Astrocyte (in vitro differentiated cells and primary cell): ENCODE results near the gene JAG2. TPM values are rescaled to one million over a fixed set of nuclear protein-coding genes. Genes with fewer than 3 reads are reported as not detected.

Experiments
- DNase-seq: peaks from one replicate; pipeline ENCODE4 v3.0.0-alpha.2; 2010; ENCODE audit warnings: low read depth
- FAIRE-seq: peaks from 2 replicates; lab custom pipeline; 2011; peaks lifted over from hg19 to GRCh38; lab: Jason Lieb, UNC
- H2AFZ ChIP-seq: 2 replicates; pipeline ENCODE4 v1.6.0; 2012; ENCODE audit warnings: low read depth, low read length, inconsistent platforms
- H3K27ac ChIP-seq: 2 replicates; pipeline ENCODE4 v1.5.1; 2011; ENCODE audit warnings: low read depth, low read length, inconsistent platforms
- H3K27me3 ChIP-seq: 2 replicates; pipeline ENCODE4 v1.6.0; 2011; ENCODE audit warnings: low read length, inconsistent platforms; ENCODE audit not compliant: insufficient read depth
- H3K36me3 ChIP-seq: 2 replicates; pipeline ENCODE4 v1.5.1; 2011; ENCODE audit warnings: low read length, inconsistent platforms; ENCODE audit not compliant: insufficient read depth
- H3K4me1 ChIP-seq: 2 replicates; pipeline ENCODE4 v1.5.1; 2011; ENCODE audit warnings: low read length, inconsistent platforms; ENCODE audit not compliant: insufficient read depth
- H3K4me2 ChIP-seq: 2 replicates; pipeline ENCODE4 v1.6.0; 2012; ENCODE audit warnings: low read length, inconsistent platforms
- H3K4me3 ChIP-seq: 2 replicates; pipeline ENCODE4 v1.5.1; 2011; ENCODE audit warnings: low read depth, mild to moderate bottlenecking, low read length, inconsistent platforms; ENCODE audit not compliant: insufficient read depth
- H3K79me2 ChIP-seq: 2 replicates; pipeline ENCODE4 v1.6.0; 2012; ENCODE audit warnings: mild to moderate bottlenecking, low read length, inconsistent platforms; ENCODE audit not compliant: insufficient read depth
- H3K9ac ChIP-seq: 2 replicates; pipeline ENCODE4 v1.6.0; 2012; ENCODE audit warnings: mild to moderate bottlenecking, low read length, inconsistent platforms
- H3K9me3 ChIP-seq: 2 replicates; pipeline ENCODE4 v1.5.1; 2012; ENCODE audit warnings: low read depth, mild to moderate bottlenecking, low read length, inconsistent platforms; ENCODE audit not compliant: insufficient read depth
- H4K20me1 ChIP-seq: 2 replicates; pipeline ENCODE4 v1.6.0; 2012; ENCODE audit warnings: low read length, inconsistent platforms; ENCODE audit not compliant: insufficient read depth
- H3K27ac Mint-ChIP-seq: one replicate; pipeline ENCODE4 v1.8.0; 2021; ENCODE audit warnings: mild to moderate bottlenecking, mixed read lengths; ENCODE audit not compliant: unreplicated experiment
- H3K27me3 Mint-ChIP-seq: one replicate; pipeline ENCODE4 v1.8.0; 2021; ENCODE audit warnings: low read depth, mixed read lengths; ENCODE audit not compliant: unreplicated experiment
- H3K36me3 Mint-ChIP-seq: one replicate; pipeline ENCODE4 v1.8.0; 2021; ENCODE audit warnings: low read depth, mixed read lengths; ENCODE audit not compliant: unreplicated experiment
- H3K4me1 Mint-ChIP-seq: one replicate; pipeline ENCODE4 v1.8.0; 2021; ENCODE audit warnings: low read depth, mixed read lengths; ENCODE audit not compliant: unreplicated experiment
- H3K4me3 Mint-ChIP-seq: one replicate; pipeline ENCODE4 v1.8.0; 2021; ENCODE audit warnings: mild to moderate bottlenecking, moderate library complexity, mixed read lengths; ENCODE audit not compliant: unreplicated experiment
- H3K9me3 Mint-ChIP-seq: one replicate; pipeline ENCODE4 v1.8.0; 2021; ENCODE audit warnings: mild to moderate bottlenecking, mixed read lengths; ENCODE audit not compliant: unreplicated experiment
- CTCF ChIP-seq: IDR thresholded peaks from 2 replicates; pipeline ENCODE4 v1.5.1; 2011; ENCODE audit warnings: low read depth, mild to moderate bottlenecking, inconsistent platforms, low read length, moderate library complexity; ENCODE audit not compliant: insufficient read depth
- EZH2 ChIP-seq: IDR thresholded peaks from 2 replicates; pipeline ENCODE4 v1.6.1; 2012; ENCODE audit warnings: mild to moderate bottlenecking, low read length, inconsistent platforms; ENCODE audit not compliant: insufficient read depth
- total RNA-seq: library from RNA; stranded (reverse); gene quantifications from 2 replicates; pipeline ENCODE4 v1.2.1, GENCODE V29; 2021

Gene JAG2
- total RNA-seq, 1 donor from 2014 or later: 6.6 TPM

GRCh38 chr14:105097794-105098127, 70.8 kb downstream of the JAG2 start:
- H3K36me3 Mint-ChIP-seq: peaks cover 4% of the 10 kb centered on the region
- no peak overlapping the region for H3K9ac ChIP-seq
- FAIRE-seq (no peak), DNase-seq (no peak)
- peaks cover 6% of the 10 kb centered on the region for H3K9me3 ChIP-seq
- no peak for TF ChIP-seq EZH2
- H3K4me3 ChIP-seq: no peak overlapping the region
- H3K27me3 ChIP-seq: peaks cover under 1% of the 10 kb centered on the region
- H3K79me2 ChIP-seq: no peaks in the 10 kb centered on the region
- peaks cover 16% of the 10 kb centered on the region for H3K9me3 Mint-ChIP-seq
- no peak overlapping the region for H3K4me3 Mint-ChIP-seq
- no peak overlapping the region for H3K27ac Mint-ChIP-seq
- no peak overlapping the region for H3K4me2 ChIP-seq
- H3K4me1 Mint-ChIP-seq: no peaks in the 10 kb centered on the region
- H3K27me3 Mint-ChIP-seq: peaks cover 27% of the 10 kb centered on the region
- H3K36me3 ChIP-seq: no peaks in the 10 kb centered on the region
- H4K20me1 ChIP-seq: no peaks in the 10 kb centered on the region
- H3K4me1 ChIP-seq: peaks cover 5% of the 10 kb centered on the region
- no peak overlapping the region for H2AFZ ChIP-seq
- H3K27ac ChIP-seq: no peak overlapping the region

- H3K36me3 ChIP-seq: no peaks in the 10 kb centered on the region
- no peaks in the 10 kb centered on the region for H4K20me1 ChIP-seq
- H3K27ac Mint-ChIP-seq: no peak overlapping the region
- H3K27me3 ChIP-seq: no peaks in the 10 kb centered on the region
- peaks cover 4% of the 10 kb centered on the region for H3K36me3 Mint-ChIP-seq
- H3K9me3 ChIP-seq: peaks cover 6% of the 10 kb centered on the region
- H3K4me3 Mint-ChIP-seq: no peak overlapping the region
- H3K4me1 ChIP-seq: peaks cover 18% of the 10 kb centered on the region
- peaks cover 16% of the 10 kb centered on the region for H3K9me3 Mint-ChIP-seq
- H3K4me2 ChIP-seq: no peak overlapping the region
- no peak for TF ChIP-seq EZH2
- no peak for TF ChIP-seq CTCF
- H3K27ac ChIP-seq: no peak overlapping the region
- H3K4me3 ChIP-seq: no peak overlapping the region
- no peaks in the 10 kb centered on the region for H3K79me2 ChIP-seq
- H3K9ac ChIP-seq: no peak overlapping the region
- DNase-seq (no peak), FAIRE-seq (no peak)
- H3K4me1 Mint-ChIP-seq: no peaks in the 10 kb centered on the region
- H3K27me3 Mint-ChIP-seq: peaks cover 18% of the 10 kb centered on the region
- H2AFZ ChIP-seq: no peak overlapping the region
These were observed 72.2 kb downstream of the JAG2 start for GRCh38 chr14:105096206-105096875.

- H3K27ac Mint-ChIP-seq: no peak overlapping the region
- no peak overlapping the region for H3K9ac ChIP-seq
- peaks cover 6% of the 10 kb centered on the region for H3K9me3 ChIP-seq
- H3K27ac ChIP-seq: no peak overlapping the region
- peaks cover 4% of the 10 kb centered on the region for H3K36me3 Mint-ChIP-seq
- peaks cover 16% of the 10 kb centered on the region for H3K27me3 Mint-ChIP-seq
- H3K9me3 Mint-ChIP-seq: peaks cover 16% of the 10 kb centered on the region
- peaks cover 1% of the 10 kb centered on the region for H4K20me1 ChIP-seq
- H3K4me3 ChIP-seq: no peak overlapping the region
- no peaks in the 10 kb centered on the region for H3K27me3 ChIP-seq
- H3K4me1 Mint-ChIP-seq: peaks cover 2% of the 10 kb centered on the region
- no peak overlapping the region for H3K4me3 Mint-ChIP-seq
- H3K36me3 ChIP-seq: no peaks in the 10 kb centered on the region
- H3K4me1 ChIP-seq: peaks cover 23% of the 10 kb centered on the region
- H3K79me2 ChIP-seq: no peaks in the 10 kb centered on the region
- no peak for TF ChIP-seq CTCF
- TF ChIP-seq EZH2: no peak
- DNase-seq (no peak), FAIRE-seq (no peak)
- H2AFZ ChIP-seq: no peak overlapping the region
- H3K4me2 ChIP-seq: no peak overlapping the region
These were observed 73.3 kb downstream of the JAG2 start for GRCh38 chr14:105095236-105095805.
